Ishikawa (cell line): ENCODE results near the gene KRTAP4-2.

ENCODE experiments used
- CEBPB ChIP-seq: IDR thresholded peaks from 2 replicates; pipeline ENCODE4 v1.6.1; 2012
- CREB1 ChIP-seq: IDR thresholded peaks from 2 replicates; pipeline ENCODE4 v1.6.1; 2012; ENCODE audit warnings: low read depth
- EGR1 ChIP-seq: IDR thresholded peaks from 2 replicates; pipeline ENCODE4 v1.6.1; 2012
- EP300 ChIP-seq: IDR thresholded peaks from 2 replicates; pipeline ENCODE4 v1.6.1; 2012; ENCODE audit warnings: borderline replicate concordance
- FOXM1 ChIP-seq: IDR thresholded peaks from 2 replicates; pipeline ENCODE4 v1.6.1; 2012; ENCODE audit warnings: low read depth, borderline replicate concordance
- MAX ChIP-seq: IDR thresholded peaks from 2 replicates; pipeline ENCODE4 v1.6.1; 2012
- NFIC ChIP-seq: IDR thresholded peaks from 2 replicates; pipeline ENCODE4 v1.6.1; 2012
- RAD21 ChIP-seq: IDR thresholded peaks from 2 replicates; pipeline ENCODE4 v1.6.1; 2012; ENCODE audit warnings: low read depth
- REST ChIP-seq: IDR thresholded peaks from 2 replicates; pipeline ENCODE4 v1.6.1; 2012; ENCODE audit warnings: low read depth, mild to moderate bottlenecking
- TAF1 ChIP-seq: IDR thresholded peaks from 2 replicates; pipeline ENCODE4 v1.6.1; 2012; ENCODE audit warnings: low read depth, mild to moderate bottlenecking
- TCF12 ChIP-seq: IDR thresholded peaks from 2 replicates; pipeline ENCODE4 v1.6.1; 2012; ENCODE audit warnings: low read depth
- TEAD4 ChIP-seq: IDR thresholded peaks from 2 replicates; pipeline ENCODE4 v1.6.1; 2012
- USF1 ChIP-seq: IDR thresholded peaks from 2 replicates; pipeline ENCODE4 v1.6.1; 2012
- YY1 ChIP-seq: IDR thresholded peaks from 2 replicates; pipeline ENCODE4 v1.6.1; 2012; ENCODE audit warnings: low read depth
- ZBTB7A ChIP-seq: IDR thresholded peaks from 2 replicates; pipeline ENCODE4 v1.6.1; 2012; ENCODE audit warnings: low read depth

The KRTAP4-2 gene

GRCh38 chr17:41178843-41179616, 1.0 kb upstream of the KRTAP4-2 start:
- no peak for TF ChIP-seq RAD21
- no peak for TF ChIP-seq NFIC
- TF ChIP-seq MAX = no peak
- TF ChIP-seq CEBPB = no peak
- TF ChIP-seq ZBTB7A = no peak
- TF ChIP-seq YY1 = no peak
- no peak for TF ChIP-seq FOXM1
- TF ChIP-seq TAF1 = no peak
- TF ChIP-seq TCF12 = no peak
- no peak for TF ChIP-seq EGR1
- no peak for TF ChIP-seq REST
- no peak for TF ChIP-seq CREB1
- no peak for TF ChIP-seq USF1

DNA sequence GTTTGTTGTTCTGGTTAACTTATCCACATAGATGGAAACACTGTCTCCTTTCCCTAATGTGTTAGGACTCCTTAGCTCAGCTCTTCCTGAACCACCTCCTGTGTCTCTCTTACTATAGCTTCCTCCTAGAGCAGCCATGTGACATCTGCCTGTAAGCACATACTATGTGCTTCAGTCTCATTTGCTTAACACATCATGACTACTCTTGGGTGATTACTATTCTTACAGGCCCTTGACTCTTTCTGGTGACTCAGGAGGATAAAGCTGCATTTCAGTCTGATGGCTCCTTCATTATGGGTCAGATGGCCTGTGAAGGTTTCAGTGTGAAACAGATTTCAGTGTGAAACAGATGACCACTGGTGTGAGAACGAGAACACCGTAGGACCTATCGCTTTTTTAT, 320 bp upstream of the KRTAP4-2 start:
- no peak for TF ChIP-seq TAF1
- no peak for TF ChIP-seq CEBPB
- TF ChIP-seq RAD21 = no peak
- no peak for TF ChIP-seq CREB1
- no peak for TF ChIP-seq USF1
- no peak for TF ChIP-seq NFIC
- TF ChIP-seq FOXM1 = no peak
- no peak for TF ChIP-seq REST
- TF ChIP-seq YY1 = no peak
- TF ChIP-seq TCF12 = no peak
- no peak for TF ChIP-seq TEAD4
- no peak for TF ChIP-seq EP300
- TF ChIP-seq EGR1 = no peak

DNA sequence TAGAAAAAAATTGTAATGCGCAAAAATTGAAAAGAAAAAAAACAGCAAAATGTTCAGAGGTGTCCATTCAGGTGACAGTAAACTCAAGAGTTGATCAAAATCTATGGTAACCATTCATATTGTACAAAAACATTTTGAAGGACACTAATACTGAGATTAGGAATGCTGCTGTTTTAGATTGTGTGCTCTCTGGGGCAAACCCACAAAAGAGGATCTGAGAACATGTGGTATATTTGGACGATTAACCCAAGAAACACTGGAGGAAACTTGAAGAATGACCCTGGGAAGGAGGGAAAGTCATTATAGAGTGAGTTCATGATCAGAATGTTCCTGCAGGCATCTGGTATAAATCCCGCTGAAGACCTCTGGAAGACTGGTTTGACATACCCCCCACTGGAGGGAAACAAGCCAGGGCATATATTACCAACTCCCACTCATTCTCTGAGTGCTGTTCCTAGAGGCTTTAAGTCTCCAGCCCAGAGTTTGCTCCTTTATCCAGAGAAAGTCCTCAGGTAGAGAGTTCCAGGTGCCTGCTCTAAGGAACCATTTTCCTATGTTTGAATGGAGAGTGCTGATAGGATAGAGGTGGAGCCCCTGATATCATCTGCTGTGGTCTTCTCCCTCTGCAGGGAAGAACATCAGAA, 1.2 kb downstream of the KRTAP4-2 start:
- TF ChIP-seq EP300 (no peak), REST (no peak), ZBTB7A (no peak), MAX (no peak), EGR1 (no peak), YY1 (no peak), CEBPB (no peak), TAF1 (no peak), RAD21 (no peak), NFIC (no peak), TEAD4 (no peak), FOXM1 (no peak), CREB1 (no peak), USF1 (no peak), TCF12 (no peak)
